ENCODE measurements around the gene HK3. TPM values are rescaled to one million over a fixed set of nuclear protein-coding genes. Genes with fewer than 3 reads are reported as not detected.

Gene HK3
- polyA plus RNA-seq, 1 donor (not counting 4 experiments of a cell fraction or from before 2014, with no cell fraction given), result not detected

GRCh38 chr5:176848651-176849050 is 50.5 kb downstream of the HK3 start:
- H3K36me3 ChIP-seq (ENCODE audit: control insufficient read depth in 2 of 2, extremely low read depth in 1 of 2, insufficient read depth in 2 of 2, low read length in 2 of 2), result no peaks in the 10 kb centered on the region
- dilution Hi-C loops (cut with MboI; ENCODE audit: extremely low pct_ligation_motif_present, low sequenced_read_pairs), result no loop called here
- DNase-seq (ENCODE audit: low read depth, low spot score), result no peak
- TF ChIP-seq, protein P1, sequence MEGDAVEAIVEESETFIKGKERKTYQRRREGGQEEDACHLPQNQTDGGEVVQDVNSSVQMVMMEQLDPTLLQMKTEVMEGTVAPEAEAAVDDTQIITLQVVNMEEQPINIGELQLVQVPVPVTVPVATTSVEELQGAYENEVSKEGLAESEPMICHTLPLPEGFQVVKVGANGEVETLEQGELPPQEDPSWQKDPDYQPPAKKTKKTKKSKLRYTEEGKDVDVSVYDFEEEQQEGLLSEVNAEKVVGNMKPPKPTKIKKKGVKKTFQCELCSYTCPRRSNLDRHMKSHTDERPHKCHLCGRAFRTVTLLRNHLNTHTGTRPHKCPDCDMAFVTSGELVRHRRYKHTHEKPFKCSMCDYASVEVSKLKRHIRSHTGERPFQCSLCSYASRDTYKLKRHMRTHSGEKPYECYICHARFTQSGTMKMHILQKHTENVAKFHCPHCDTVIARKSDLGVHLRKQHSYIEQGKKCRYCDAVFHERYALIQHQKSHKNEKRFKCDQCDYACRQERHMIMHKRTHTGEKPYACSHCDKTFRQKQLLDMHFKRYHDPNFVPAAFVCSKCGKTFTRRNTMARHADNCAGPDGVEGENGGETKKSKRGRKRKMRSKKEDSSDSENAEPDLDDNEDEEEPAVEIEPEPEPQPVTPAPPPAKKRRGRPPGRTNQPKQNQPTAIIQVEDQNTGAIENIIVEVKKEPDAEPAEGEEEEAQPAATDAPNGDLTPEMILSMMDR (optimal IDR thresholded peaks at IDR 0.05 in 1 of 3, IDR thresholded peaks at IDR 0.05 in 1 of 3, conservative IDR thresholded peaks at IDR 0.05 in 1 of 3; ENCODE audit: extremely low read depth in 1 of 3, insufficient read depth in 2 of 3, low read length in 3 of 3), result no peak
- TF ChIP-seq EZH2 (IDR thresholded peaks at IDR 0.05; ENCODE audit: low read length), result no peak
- H3K27me3 ChIP-seq (ENCODE audit: control insufficient read depth, extremely low read depth, insufficient read depth, low read length), result peaks cover 29% of the 10 kb centered on the region
- no peaks in the 10 kb centered on the region for H3K79me2 ChIP-seq (ENCODE audit: control insufficient read depth, insufficient read depth, low read length)
- H3K9ac ChIP-seq (ENCODE audit: control insufficient read depth, extremely low read depth, insufficient read depth, low read length), result no peak overlapping the region
- H3K27ac ChIP-seq (ENCODE audit: control insufficient read depth, insufficient read depth, low read length), result no peak overlapping the region
- H3K4me2 ChIP-seq (ENCODE audit: control insufficient read depth, extremely low read depth, insufficient read depth, low read depth, low read length), result no peak overlapping the region
- H3K9me1 ChIP-seq (ENCODE audit: control insufficient read depth, extremely low read depth, insufficient read depth, low read length), result no peaks in the 10 kb centered on the region
- no peak for FAIRE-seq
- H4K20me1 ChIP-seq (ENCODE audit: control insufficient read depth, extremely low read depth, insufficient read depth, low read length), result no peaks in the 10 kb centered on the region
- H3K4me1 ChIP-seq (ENCODE audit: control insufficient read depth, extremely low read depth, insufficient read depth, low read length), result peaks cover 8% of the 10 kb centered on the region
- H3K9me3 ChIP-seq (ENCODE audit: control insufficient read depth, low read depth, low read length), result no peaks in the 10 kb centered on the region
- no peak overlapping the region for H2AFZ ChIP-seq (ENCODE audit: control insufficient read depth, low read length)
- H3K4me3 ChIP-seq (ENCODE audit: control insufficient read depth in 2 of 3, extremely low read depth in 1 of 3, insufficient read depth in 2 of 3, low read depth in 1 of 3, low read length in 3 of 3), result no peak overlapping the region

- Histone ChIP-seq H3K79me2 (ENCODE audit: control insufficient read depth, insufficient read depth, low read length) (no peaks in the 10 kb centered on the region), H3K27ac (ENCODE audit: control insufficient read depth, insufficient read depth, low read length) (no peak overlapping the region), H3K36me3 (ENCODE audit: control insufficient read depth in 2 of 2, extremely low read depth in 1 of 2, insufficient read depth in 2 of 2, low read length in 2 of 2) (no peaks in the 10 kb centered on the region), H3K4me1 (ENCODE audit: control insufficient read depth, extremely low read depth, insufficient read depth, low read length) (peaks cover 8% of the 10 kb centered on the region), H2AFZ (ENCODE audit: control insufficient read depth, low read length) (no peak overlapping the region), H4K20me1 (ENCODE audit: control insufficient read depth, extremely low read depth, insufficient read depth, low read length) (no peaks in the 10 kb centered on the region), H3K9me1 (ENCODE audit: control insufficient read depth, extremely low read depth, insufficient read depth, low read length) (no peaks in the 10 kb centered on the region), H3K9ac (ENCODE audit: control insufficient read depth, extremely low read depth, insufficient read depth, low read length) (no peak overlapping the region), H3K9me3 (ENCODE audit: control insufficient read depth, low read depth, low read length) (no peaks in the 10 kb centered on the region), H3K27me3 (ENCODE audit: control insufficient read depth, extremely low read depth, insufficient read depth, low read length) (peaks cover 29% of the 10 kb centered on the region), H3K4me2 (ENCODE audit: control insufficient read depth, extremely low read depth, insufficient read depth, low read depth, low read length) (no peak overlapping the region), H3K4me3 (ENCODE audit: control insufficient read depth in 2 of 3, extremely low read depth in 1 of 3, insufficient read depth in 2 of 3, low read depth in 1 of 3, low read length in 3 of 3) (no peak overlapping the region)
- dilution Hi-C loops (cut with MboI; ENCODE audit: extremely low pct_ligation_motif_present, low sequenced_read_pairs), result no loop called here
- TF ChIP-seq, protein P1 (optimal IDR thresholded peaks at IDR 0.05 in 1 of 3, IDR thresholded peaks at IDR 0.05 in 1 of 3, conservative IDR thresholded peaks at IDR 0.05 in 1 of 3; ENCODE audit: extremely low read depth in 1 of 3, insufficient read depth in 2 of 3, low read length in 3 of 3), result no peak
- no peak for TF ChIP-seq EZH2 (IDR thresholded peaks at IDR 0.05; ENCODE audit: low read length)
- DNase-seq (ENCODE audit: low read depth, low spot score) (no peak), FAIRE-seq (no peak)
Measured at GRCh38 chr5:176847726-176848290, 51.3 kb downstream of the HK3 start.

Measured in keratinocyte (primary cell).